Uterus (tissue), 4 donors: Measurements from ENCODE around the gene KIRREL3. TPM values are rescaled to one million over a fixed set of nuclear protein-coding genes. Genes with fewer than 3 reads are reported as not detected.
A peak's percentile ranks its signal among the peaks of the same experiment; 100 is the strongest.

Experiments
- DNase-seq, 2 donors: peaks; one replicate each; pipeline ENCODE4 v3.0.0-alpha.2; 2019 to 2020
- H3K27ac ChIP-seq, 2 donors: fragments of 200-600 bp; sonication (generic); 1 replicate in 1 of 2; 2 replicates in 1 of 2; pipeline ENCODE4 v1.5.1; 2016 to 2018
- H3K27me3 ChIP-seq, 2 donors: fragments of 200-600 bp; sonication (generic); one replicate each; pipeline ENCODE4 v1.5.1; 2018 to 2019; ENCODE audit warnings: control low read depth in 1 of 2
- H3K36me3 ChIP-seq, 2 donors: fragments of 200-600 bp; sonication (generic); one replicate each; pipeline ENCODE4 v1.5.1; 2019; ENCODE audit warnings: control low read depth in 1 of 2
- H3K4me1 ChIP-seq, 2 donors: fragments of 200-600 bp; sonication (generic); one replicate each; pipeline ENCODE4 v1.5.1; 2018 to 2019; ENCODE audit warnings: control low read depth in 1 of 2
- H3K4me3 ChIP-seq, 2 donors: fragments of 200-600 bp; sonication (generic); 1 replicate in 1 of 2; 2 replicates in 1 of 2; pipeline ENCODE4 v1.5.1; 2018 to 2019; ENCODE audit warnings: mild to moderate bottlenecking in 1 of 2
- H3K9me3 ChIP-seq, 2 donors: fragments of 200-600 bp; sonication (generic); one replicate each; pipeline ENCODE4 v1.5.1; 2019; ENCODE audit warnings: control low read depth in 1 of 2
- CTCF ChIP-seq, 4 experiments: fragments of 200-600 bp in 2 of 4; fragments of 450-650 bp in 2 of 4; sonication (generic) in 2 of 4; IDR thresholded peaks; one replicate each; pipeline ENCODE4 v1.5.1; 2016 to 2019; ENCODE audit warnings: antibody characterized with exemption in 4 of 4, mild to moderate bottlenecking in 2 of 4, moderate library complexity in 1 of 4
- POLR2A ChIP-seq, 2 donors: fragments of 450-650 bp; IDR thresholded peaks; one replicate each; pipeline ENCODE4 v1.6.1; 2016; ENCODE audit warnings: antibody characterized with exemption in 2 of 2, mild to moderate bottlenecking in 1 of 2, moderate library complexity in 1 of 2
- intact Hi-C: fragments of 100-400 bp; cut with DNase I; formaldehyde crosslinking; loops from one replicate; pipeline ENCODE4 v1.15.1; 2023; ENCODE audit warnings: low total_unique reads
- total RNA-seq, 4 donors: library from RNA; depleted of rRNA in 3 of 4; stranded (reverse); fragments of >200 nt in 3 of 4; gene quantifications; one replicate each; pipeline versions ENCODE4 v1.1.0 to v1.2.4, GENCODE V29; 2014 to 2023
- donor health status: DM: yes; HTN: yes; CAD: no.

Gene KIRREL3
- total RNA-seq, 4 donors from 2014 or later: 10.0 TPM; not detected in 3

GRCh38 chr11:126521196-126521595, 479.4 kb downstream of the KIRREL3 start:
- Histone ChIP-seq H3K4me1 (no peaks in the 10 kb centered on the region), H3K9me3 (no peaks in the 10 kb centered on the region), H3K27me3 (no peaks in the 10 kb centered on the region), H3K27ac (no peak overlapping the region), H3K36me3 (no peaks in the 10 kb centered on the region), H3K4me3 (no peak overlapping the region)
- DNase-seq: no peak
- TF ChIP-seq POLR2A (IDR thresholded peaks at IDR 0.05) (no peak), CTCF (IDR thresholded peaks at IDR 0.05) (no peak)
- intact Hi-C loops: no loop called here

- H3K9me3 ChIP-seq: no peaks in the 10 kb centered on the region
- DNase-seq: peak; percentile 38 to 52
Observed at GRCh38 chr11:126519764-126520734, 480.5 kb downstream of the KIRREL3 start.

GRCh38 chr11:126518972-126519690, 481.4 kb downstream of the KIRREL3 start:
- H3K4me1 ChIP-seq: no peaks in the 10 kb centered on the region
- no peak for DNase-seq
- no peak overlapping the region for H3K4me3 ChIP-seq
- H3K27me3 ChIP-seq: no peaks in the 10 kb centered on the region
- intact Hi-C loops: no loop called here
- peak overlapping the region in 1 of 2 donors; percentile 43 for H3K27ac ChIP-seq
- no peak for TF ChIP-seq CTCF (IDR thresholded peaks at IDR 0.05)
- TF ChIP-seq POLR2A (IDR thresholded peaks at IDR 0.05): no peak
- H3K9me3 ChIP-seq: no peaks in the 10 kb centered on the region
- no peaks in the 10 kb centered on the region for H3K36me3 ChIP-seq

More at GRCh38 chr11:126519764-126520734, 480.5 kb downstream of the KIRREL3 start:
- intact Hi-C loops: no loop called here
- no peaks in the 10 kb centered on the region for H3K27me3 ChIP-seq
- no peaks in the 10 kb centered on the region for H3K36me3 ChIP-seq
- H3K4me3 ChIP-seq: no peak overlapping the region
- no peaks in the 10 kb centered on the region for H3K4me1 ChIP-seq
- peak overlapping the region in 1 of 2 donors; percentile 43 for H3K27ac ChIP-seq
- no peak for TF ChIP-seq POLR2A (IDR thresholded peaks at IDR 0.05)
- no peak for TF ChIP-seq CTCF (IDR thresholded peaks at IDR 0.05)

GRCh38 chr11:126518071-126518971, 482.2 kb downstream of the KIRREL3 start:
- Histone ChIP-seq H3K4me3 (no peak overlapping the region), H3K36me3 (no peaks in the 10 kb centered on the region), H3K27me3 (no peaks in the 10 kb centered on the region), H3K27ac (no peak overlapping the region), H3K4me1 (no peaks in the 10 kb centered on the region), H3K9me3 (no peaks in the 10 kb centered on the region)
- intact Hi-C loops: no loop called here
- no peak for TF ChIP-seq POLR2A (IDR thresholded peaks at IDR 0.05)
- TF ChIP-seq CTCF (IDR thresholded peaks at IDR 0.05): no peak
- no peak for DNase-seq
